Measurements from ENCODE around the gene S100P.
A peak's percentile ranks its signal among the peaks of the same experiment; 100 is the strongest.
"Not testable (repeated sequence)": the region's sequence is repeated elsewhere in the genome, so short reads cannot be mapped to it uniquely, and the experiment has no call there.

The S100P gene

DNA sequence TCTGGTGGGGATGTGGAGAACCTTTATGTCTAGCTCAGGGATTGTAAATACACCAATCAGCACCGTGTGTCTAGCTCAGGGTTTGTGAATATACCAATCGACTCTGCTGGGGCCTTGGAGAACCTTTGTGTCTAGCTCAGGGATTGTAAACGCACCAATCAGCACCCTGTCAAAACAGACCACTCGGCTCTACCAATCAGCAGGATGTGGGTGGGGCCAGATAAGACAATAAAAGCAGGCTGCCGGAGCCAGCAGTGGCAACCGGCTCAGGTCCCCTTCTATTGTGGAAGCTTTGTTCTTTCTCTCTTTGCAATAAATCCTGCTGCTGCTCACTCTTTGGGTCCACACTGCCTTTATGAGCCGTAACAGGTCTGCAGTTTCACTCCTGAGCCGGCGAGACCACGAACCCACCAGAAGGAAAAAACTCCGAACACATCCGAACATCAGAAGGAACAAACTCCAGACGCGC lies 20.5 kb upstream of the S100P start:
- not testable (repeated sequence) for DNase-seq (ENCODE audit: low read depth)

DNA sequence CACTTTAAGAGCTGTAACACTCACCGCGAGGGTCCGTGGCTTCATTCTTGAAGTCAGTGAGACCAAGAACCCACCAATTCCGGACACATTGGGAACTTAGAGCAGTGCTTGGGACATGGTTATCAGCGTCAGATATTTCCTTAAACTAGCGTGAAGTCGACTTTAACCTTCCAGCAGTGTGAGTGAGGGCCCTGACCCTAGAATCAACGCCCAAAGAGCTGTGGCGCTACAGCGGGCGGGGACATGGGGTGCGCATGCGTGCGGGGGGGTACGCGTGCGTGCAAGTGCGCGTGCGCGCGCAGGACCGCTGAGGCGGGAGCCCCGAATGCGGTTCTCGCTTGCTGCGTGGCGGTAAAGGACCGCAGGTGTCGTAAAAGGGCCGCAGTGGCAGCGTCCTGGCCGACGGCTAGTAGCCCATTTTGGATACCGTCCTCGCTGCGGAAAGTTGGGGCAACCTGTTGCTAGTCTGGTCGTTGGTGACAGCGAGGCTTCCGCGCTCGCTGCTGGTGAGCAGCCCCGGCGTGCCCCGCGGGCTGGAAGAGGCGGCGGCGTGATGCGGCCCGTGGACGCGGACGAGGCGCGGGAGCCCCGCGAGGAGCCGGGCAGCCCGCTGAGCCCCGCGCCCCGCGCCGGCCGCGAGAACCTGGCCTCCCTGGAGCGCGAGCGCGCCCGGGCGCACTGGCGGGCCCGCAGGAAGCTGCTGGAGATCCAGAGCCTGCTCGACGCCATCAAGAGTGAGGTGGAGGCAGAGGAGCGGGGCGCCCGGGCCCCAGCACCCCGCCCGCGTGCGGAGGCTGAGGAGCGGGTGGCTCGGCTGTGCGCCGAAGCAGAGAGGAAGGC lies 19.8 kb upstream of the S100P start:
- peak; percentile 85 for DNase-seq (ENCODE audit: low read depth)

DNA sequence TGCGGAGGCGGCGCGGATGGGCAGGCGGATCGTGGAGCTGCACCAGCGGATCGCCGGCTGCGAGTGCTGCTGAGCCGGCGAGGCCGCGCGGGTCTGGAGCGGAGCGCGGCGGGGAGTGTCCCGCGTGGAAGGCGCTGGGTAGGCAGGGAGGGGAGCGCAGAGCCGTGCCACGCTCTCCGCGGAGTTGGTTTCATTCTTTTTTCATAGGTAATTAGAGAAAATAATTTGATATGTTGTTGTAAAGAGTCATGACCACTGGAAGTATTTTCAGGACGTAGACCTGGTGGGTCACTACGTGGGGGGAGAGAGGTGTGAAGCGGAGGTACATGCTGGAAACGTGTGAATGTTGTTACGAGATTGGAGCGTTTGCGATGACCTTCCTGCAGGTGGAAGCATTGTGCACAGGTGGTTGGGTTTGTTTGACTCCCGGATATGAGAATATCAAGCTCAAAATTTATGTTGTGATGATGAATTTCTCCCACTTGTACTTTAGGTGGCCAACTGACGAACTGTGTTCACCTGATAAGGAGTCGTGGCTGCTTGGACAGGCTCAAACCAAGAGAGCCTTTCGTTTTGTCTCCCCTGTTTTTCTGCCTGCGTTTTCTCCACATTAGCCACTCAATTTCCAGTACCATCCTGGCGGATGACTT lies 19.1 kb upstream of the S100P start:
- DNase-seq (ENCODE audit: low read depth) = no peak

DNA sequence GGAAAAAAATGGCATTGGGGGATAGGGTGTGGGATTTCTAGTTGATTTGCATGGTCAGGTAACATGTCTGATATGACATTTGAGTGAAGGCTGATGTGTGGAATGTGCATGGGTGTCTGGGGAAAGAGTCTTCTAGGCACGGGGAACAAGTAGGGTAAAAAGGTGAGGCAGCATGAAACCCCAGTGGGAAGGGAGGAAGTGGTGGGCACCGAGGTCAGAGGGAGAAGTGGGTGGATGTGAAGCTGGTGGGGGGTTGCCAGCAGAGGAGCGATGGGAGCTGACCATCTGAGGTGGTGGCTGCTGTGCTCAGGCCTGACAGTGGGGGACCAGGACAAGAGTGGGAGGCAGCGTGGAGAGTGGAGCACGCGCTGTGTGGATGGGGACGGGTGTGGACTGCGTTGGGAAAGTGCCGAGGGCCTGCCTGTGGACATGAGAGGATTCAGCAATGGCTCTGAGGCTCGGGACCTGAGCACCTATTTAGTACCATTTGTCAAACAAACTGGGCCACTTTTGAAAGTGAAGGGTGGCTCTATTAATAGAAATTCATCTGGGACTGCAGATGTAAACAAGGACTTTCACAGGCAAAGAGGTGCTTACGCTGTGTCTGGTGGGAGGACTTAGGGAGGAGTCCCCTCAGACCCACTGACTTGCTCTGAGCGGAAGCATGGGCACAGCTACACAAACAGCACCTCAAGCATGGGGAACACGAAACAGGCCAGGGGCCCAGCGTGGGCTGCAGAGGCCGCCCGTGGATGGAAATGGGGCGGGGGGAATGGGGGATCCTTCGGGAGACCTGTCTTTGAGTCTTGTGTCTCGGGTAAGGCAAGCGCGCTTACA lies 16.7 kb upstream of the S100P start:
- DNase-seq (ENCODE audit: low read depth) = no peak

DNA sequence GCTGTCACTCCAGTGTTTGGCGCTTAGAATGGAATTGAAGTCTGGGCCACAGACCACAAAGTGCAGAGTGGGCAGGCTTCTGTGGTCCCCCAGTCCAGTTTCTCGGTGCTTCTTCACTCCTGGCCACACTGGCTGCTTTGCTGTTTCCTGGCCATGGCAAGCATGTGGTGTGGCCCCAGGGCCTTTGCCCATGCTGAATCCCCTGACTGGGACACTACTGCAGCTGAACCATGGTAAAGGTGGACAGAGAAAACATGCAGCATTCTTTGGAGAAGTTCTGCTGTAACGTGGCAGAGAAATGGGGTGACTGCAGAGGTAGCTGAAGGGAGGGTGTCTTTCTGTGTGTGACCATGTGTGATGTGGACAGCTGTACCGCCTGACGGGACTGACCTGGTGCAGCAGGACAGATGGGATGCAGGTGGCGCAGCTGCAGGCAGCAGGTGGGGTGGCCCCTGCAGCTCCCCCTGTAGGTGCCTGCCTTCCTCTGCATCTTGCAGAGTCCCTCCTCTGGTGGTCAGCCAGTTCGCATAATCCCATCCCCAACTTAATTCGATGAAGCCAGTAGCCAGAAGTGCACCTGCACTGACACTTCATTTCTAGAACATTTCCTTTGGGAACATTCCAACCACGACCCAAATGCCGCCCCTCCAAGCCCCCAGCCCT lies 13.2 kb upstream of the S100P start:
- DNase-seq (ENCODE audit: low read depth) = no peak

DNA sequence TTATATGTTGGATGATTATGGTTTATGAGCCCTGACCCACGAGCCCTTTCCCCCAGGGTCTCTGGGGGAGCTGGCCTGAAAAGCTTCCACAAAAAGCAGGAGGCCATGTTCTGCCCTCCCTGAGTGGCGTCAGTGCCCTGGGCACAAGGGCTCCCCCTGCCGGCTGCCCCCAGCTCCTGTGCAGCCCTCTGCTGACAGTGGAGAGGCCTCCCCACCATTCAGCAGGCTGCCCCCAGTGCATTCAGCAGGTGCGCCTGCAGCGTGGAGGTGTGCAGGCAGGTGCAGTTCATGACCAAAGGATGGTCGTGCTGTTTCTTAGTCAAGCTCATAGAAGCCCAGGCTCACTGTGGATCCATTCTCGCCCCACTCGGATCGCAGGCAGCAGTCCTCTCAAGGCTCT lies 12.5 kb upstream of the S100P start:
- no peak for DNase-seq (ENCODE audit: low read depth)

DNA sequence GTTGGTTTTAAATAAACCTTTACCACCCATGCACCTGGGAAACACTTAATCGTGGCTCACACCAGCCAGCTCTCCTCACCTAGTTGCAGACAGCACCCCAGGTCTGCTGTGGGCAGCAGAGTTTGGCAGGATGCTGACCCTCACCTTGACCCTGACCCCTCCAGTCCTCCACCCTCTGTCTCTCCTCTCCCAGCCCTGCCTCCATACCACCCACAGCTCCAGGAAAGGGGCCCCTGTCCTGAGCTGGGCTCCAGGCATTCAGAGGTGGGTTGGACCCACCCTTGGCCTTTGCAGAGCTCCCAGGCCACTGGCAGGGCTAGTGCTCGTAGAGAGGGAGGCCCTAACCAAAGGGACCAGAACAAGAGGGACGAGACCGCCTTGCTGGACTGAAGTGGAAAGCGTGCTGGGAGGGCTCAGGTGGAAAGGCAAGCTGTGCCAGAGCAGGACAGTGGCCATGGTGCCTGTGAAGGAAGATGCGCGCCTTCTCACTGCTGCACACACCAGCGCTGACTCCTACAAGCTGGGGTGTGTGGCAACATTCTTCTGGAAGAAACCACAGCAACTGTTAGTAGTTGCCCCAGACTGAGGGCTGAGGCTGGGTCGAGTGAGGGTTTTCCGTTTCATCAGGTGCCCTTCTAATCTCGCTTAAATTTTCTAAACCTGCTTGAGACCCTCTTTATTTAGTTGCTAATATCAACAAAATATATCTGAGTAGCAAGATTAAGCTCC lies 10.7 kb upstream of the S100P start:
- no peak for DNase-seq (ENCODE audit: low read depth)

DNA sequence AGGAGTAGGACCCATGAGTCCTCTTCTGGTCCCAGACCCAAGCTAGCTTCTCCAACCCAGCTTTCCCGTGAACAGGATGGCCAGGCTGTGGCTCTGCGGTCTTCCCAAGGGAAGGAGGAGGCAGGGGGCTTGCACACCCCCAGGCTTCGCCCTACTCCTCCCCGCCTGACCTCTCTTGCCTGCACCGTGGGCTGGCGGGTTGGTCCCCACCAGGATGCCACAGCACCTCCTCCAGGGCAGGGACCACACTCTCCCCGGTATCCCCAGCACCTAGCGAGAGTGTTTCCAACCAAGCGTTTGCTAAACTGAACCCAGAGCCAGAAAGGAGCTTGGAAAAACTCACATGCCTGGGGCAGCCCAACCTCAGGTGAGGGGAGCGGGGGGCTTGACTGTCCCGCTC lies 9.0 kb upstream of the S100P start:
- DNase-seq (ENCODE audit: low read depth) = no peak

DNA sequence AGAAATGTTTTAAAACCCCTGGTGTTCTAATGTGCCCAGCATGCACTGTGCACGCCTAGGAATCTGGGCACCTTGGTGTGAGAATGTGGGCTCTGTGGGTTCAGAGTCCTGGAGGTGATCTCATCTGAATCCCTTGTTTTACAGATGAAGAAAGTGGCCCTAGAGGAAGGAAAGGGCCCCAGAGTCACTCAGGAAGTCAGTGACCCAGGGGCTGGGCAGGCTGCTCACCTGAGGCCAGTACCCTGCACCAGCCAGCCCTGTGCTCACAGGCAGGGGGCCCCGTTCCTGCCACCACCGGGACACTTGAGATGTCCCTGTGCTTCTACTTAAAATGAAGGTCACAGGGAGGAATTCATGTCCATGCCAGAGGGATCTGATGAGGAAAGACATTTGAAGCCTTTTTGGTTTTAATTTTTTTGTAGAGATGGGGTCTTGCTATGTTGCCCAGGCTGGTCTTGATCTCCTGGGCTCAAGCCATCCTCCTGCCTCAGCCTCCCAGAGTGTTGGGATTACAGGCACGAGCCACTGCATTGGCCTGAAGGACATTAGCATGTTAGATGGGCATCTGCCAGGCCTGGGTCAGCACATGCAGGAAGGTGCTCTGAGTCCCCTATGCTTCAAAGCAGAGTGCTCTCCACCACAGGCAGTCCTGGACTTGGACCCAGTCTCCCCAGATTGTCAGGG lies 7.4 kb upstream of the S100P start:
- no peak for DNase-seq (ENCODE audit: low read depth)

DNA sequence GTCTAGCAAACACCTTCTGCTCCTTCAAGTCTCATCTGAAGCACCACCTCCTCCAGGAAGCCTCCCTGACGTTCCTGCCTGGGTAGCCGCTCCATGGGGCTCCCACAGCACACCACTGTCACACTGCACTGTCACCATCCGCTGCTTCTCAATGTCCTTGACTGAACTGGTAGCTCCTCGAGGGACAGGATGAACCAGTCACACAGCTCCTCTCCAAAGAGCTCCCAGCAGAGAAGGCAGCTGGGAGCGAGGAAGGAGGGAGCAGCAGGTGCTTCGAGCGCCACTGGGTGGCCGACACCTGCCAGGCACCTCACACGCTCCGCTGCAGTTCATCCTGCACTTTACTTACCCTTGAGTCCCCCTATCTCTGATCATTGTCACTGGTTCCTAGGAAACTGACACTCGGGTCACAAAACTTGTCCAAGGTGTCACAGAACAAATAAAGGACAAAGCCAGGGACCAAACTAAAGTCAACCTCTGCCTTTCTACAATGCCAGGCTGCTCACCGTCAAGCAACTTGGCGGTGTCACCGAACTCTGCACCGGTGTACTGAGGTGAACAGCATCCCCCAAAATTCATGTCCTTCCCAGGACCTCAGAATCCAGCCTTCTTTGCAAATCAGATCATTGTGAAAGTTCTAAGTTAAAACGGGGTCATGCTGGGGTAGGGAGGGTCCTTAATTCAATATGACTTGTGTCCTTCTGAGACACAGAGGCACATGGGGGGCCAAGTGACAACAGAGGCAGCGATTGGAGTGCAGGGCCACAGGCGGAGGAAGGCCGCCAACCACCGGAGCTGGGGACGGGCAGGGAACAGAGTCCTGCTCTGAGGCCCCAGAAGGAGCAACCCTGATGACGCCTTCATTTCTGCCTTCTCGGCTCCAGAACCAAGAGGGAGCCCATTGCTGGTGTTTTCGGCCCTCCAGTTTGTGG lies 5.5 kb upstream of the S100P start:
- no peak for DNase-seq (ENCODE audit: low read depth)

DNA sequence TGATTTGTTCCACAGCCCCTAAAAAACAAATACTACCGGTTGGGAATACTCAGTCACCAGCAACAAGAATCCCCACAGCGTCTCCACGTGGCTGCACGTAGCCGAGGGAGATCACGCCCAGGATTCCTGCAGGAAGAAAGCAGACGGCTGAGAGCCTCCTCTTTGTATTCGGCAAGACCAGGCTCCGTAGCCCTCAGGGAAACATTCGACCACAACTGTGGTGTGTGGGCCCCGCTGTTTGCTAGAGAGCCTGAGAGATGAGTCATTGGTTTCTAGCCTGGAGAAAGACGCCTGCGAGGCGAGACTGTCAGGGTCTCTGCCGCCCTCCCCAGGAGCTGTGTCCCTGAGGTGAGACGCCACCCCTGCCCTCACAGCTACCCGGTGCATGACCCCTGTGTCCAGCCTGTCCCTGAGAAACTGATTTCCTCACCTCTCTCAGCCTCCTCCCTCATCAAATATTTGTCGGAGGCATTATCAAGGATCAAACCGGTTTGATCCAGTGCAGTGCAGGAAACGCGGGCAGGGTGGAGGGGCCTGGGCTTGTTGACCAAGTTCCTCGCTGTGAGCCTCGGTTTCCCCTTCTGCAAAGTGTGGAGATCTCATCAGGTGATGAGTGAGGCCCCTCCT lies 4.7 kb upstream of the S100P start:
- DNase-seq (ENCODE audit: low read depth) = peak; percentile 56

DNA sequence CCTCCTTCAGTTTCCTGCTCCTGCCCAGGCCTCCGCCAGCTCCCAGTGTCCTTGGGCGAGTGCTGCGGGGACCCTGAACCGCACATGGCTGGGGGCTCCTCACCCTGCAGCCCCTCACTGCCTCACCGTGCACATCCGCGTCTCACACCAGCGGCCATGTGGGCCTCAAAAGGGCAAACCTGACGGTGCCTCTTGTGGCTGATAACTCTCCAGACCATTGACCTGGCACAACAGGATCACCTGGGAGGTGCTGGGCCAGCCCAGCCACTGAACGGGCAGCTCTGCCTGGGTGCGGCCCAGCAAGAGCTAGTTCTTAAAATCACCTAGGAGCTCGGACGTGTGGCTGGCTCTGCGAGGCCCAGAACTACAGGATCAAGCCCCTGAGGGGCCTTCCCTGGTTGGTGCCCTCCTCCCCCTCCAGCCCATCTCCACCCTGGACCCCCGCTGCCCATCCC lies 4.1 kb upstream of the S100P start:
- DNase-seq (ENCODE audit: low read depth) = no peak

DNA sequence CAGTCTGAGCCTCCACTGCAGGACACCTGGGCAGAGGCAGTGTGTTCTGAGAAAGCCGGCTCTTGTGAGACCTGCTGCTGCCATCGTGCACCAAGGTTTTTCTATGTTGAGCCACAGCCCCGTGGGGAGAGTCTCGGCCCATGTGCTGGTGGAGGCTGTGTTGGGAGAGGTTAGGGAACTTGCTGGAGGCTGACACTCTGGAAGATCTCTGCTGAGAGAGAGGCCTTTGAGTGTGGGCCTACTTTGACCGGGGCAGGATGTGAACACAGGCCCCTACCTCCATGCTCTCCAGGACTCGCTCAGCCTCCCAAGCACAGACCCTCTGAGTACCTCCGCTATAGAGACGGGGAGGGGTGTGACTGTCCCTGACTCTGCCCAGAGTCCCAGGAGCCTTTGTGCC lies 1.3 kb upstream of the S100P start:
- no peak for DNase-seq (ENCODE audit: low read depth)

DNA sequence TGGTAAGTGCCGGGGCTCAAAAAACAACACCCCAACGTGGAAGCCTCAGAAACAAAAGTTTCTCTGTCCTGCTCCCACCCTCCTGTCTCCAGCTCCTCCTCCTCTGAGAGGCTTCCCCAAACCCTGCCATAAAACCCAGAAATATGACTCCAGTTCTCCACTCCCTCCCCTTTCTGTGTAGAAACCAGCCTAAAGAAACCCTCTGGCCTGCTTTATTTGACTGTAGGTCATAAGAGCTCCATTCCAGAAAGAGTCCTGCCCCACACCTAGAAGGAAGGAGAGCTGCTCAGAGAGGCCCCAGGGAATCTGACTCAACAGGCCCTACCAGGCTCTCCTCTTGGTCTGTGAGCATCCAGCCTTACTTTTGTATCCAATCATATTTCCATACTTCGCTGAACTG lies 872 bp upstream of the S100P start:
- DNase-seq (ENCODE audit: low read depth) = no peak

DNA sequence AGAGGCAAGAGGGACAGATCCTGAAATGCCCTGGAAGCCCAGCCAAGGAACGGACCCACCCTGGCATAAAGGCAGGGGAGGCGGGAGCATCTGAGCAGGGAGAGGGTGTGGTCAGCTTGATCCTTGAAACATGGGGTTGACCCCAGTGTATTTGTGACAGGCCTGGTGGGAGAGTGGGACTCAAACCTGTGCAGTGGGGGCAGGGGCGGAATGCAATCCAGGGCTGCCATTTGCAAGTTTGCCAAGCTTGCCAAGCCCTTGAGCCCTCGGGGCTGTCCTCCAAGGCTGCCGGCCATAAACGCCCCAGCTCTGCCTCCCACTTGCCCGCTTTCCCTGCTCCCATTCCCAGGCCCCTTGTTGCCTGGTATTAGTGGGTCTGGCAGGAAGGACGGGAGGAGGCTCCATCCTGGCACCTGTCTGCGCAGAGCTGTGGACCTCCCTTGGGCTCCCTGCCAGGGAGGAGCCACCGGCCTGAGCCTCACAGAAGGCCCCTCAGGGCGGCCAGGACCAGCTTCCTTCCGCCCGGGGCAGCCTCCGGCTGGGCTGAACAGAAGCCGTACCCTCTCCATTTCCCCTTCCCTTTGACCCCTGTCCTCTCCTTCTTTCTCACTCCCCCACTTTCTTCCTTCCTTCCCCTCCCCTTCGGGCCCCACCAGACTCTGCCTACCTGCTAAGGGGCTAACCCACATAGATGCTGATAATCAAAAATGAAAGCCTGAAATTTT lies 661 bp downstream of the S100P start:
- no peak for DNase-seq (ENCODE audit: low read depth)

DNA sequence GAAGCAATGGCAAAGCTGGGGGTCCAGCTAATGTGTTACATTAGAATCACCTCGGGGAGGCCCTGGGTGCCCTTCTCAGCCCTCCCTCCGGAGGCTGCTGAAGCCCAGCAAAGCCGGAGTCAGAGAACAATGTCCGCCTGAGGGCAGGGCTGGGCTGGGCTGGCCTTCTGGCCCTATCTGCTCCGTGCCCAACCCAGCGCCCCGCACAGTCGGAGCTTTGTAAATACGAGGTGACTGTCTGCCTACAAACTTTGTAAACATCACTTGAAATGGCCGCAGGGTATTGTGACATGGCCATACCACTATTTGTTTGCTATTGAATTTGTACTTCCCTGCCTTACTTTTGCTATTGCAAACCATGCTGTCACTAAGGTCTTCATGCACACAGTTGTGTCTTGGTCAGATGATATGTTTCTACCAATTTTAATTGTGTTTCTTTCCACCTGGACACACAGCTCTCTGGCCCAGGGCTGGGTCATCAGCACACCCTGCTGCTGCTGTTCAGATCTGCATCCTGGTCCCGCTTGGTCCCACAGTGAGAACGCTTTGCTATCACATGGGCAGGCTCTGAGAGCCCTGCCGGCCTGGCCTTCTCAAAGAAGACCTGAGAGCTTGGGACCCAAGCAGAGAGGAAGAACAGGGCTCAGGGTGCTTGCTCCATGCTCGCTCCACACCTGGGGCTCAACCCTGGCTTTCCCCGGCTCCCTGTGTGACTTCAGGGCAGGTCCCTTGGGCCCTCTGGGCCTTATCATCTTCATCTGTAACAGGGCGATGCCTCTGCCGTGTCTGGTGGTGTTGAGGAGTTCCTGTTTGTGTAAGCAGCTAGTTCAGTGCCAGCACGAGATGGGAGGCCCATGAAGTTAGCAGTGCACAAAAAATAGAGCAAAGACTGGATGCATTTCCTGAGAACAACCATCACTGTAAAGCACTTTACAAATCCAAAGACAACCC lies 2.3 kb downstream of the S100P start:
- no peak for DNase-seq (ENCODE audit: low read depth)

DNA sequence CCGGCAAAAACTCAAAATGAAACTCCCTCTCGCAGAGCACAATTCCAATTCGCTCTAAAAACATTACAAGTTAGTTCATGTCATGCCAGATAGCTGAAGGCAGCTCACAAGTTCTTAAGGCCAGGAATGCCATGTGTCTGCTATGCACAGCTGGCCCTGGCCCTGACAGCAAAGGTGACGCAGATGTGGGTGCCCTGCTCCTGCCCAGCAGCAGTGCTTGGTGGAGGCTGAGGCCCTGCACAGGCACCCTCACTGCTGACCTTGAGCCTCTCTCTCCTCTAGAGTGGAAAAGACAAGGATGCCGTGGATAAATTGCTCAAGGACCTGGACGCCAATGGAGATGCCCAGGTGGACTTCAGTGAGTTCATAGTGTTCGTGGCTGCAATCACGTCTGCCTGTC lies 2.9 kb downstream of the S100P start:
- DNase-seq (ENCODE audit: low read depth) = no peak
